GM04504 (cell line): ENCODE measurements around the gene DIAPH3.
"Not testable (repeated sequence)": the region's sequence is repeated elsewhere in the genome, so short reads cannot be mapped to it uniquely, and the experiment has no call there.

Experiments used
- DNase-seq: peaks from one replicate; pipeline ENCODE4 v3.0.0-alpha.2; 2012; ENCODE audit warnings: low read depth

DIAPH3 gene, protein sequence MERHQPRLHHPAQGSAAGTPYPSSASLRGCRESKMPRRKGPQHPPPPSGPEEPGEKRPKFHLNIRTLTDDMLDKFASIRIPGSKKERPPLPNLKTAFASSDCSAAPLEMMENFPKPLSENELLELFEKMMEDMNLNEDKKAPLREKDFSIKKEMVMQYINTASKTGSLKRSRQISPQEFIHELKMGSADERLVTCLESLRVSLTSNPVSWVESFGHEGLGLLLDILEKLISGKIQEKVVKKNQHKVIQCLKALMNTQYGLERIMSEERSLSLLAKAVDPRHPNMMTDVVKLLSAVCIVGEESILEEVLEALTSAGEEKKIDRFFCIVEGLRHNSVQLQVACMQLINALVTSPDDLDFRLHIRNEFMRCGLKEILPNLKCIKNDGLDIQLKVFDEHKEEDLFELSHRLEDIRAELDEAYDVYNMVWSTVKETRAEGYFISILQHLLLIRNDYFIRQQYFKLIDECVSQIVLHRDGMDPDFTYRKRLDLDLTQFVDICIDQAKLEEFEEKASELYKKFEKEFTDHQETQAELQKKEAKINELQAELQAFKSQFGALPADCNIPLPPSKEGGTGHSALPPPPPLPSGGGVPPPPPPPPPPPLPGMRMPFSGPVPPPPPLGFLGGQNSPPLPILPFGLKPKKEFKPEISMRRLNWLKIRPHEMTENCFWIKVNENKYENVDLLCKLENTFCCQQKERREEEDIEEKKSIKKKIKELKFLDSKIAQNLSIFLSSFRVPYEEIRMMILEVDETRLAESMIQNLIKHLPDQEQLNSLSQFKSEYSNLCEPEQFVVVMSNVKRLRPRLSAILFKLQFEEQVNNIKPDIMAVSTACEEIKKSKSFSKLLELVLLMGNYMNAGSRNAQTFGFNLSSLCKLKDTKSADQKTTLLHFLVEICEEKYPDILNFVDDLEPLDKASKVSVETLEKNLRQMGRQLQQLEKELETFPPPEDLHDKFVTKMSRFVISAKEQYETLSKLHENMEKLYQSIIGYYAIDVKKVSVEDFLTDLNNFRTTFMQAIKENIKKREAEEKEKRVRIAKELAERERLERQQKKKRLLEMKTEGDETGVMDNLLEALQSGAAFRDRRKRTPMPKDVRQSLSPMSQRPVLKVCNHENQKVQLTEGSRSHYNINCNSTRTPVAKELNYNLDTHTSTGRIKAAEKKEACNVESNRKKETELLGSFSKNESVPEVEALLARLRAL

GRCh38 chr13:60163478-60164233, at the start of gene DIAPH3:
Gene DIAPH3 (minus strand): TSS chr13:60163928. CDS start chr13:60163766, 162 bp downstream.
- DNase-seq, result peak; percentile 89

GRCh38 chr13:60213236-60213744, 49.6 kb upstream of the DIAPH3 start:
- DNase-seq, result no peak

DNA sequence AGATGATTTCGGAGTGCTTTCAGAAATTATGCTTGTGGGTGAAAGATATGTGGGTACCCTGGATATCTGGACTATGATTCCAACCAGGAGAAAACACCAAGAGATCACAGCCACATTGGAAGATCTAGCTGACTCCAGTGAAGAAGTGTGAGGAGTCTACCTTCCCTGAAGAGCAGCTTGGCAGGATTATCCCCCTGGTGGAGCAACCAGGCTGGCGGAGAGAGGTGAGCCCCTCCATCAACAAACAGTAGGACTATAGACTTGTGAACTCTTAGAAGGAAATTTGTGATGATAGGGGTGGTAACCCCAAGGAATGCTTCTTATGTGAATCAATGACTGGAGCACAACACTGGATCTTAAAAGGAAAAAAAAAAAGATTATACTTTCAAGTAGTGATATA, 47.8 kb upstream of the DIAPH3 start:
- no peak for DNase-seq

DNA sequence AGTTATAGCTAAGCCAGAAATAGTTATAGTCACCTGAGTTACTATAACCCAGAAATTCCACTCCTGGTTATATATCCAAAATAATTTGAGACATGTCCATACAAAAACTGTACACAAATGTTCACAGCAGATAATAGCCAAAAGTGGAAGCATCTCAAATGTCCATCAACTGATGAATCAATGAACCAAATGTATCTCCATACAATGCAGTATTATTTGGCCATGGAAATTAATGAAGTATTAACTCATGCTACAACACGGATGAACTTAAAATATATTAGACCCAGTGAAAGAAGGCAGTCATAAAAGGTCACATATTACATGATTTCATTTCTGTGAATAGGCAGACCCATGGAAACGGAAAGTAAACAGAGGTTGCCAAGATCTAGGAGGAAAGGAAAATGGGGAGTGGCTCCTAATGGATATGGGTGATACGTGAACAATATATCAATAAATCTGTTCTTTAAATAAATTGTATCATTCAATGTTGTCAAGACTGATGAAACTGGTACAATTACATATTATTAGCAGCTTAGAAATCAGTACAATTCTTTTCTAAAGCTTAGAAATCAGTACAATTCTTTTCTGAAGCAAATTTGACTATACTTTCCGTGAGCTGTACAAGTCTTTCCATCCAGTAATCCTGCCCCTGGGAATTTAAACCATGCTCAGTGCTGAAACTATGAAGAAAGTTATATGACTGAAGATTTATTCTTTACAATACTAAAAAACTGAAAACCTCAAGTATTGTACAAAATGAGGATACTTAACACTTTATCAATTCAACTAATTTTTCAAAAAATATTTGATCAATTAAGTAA, 47.0 kb upstream of the DIAPH3 start:
- DNase-seq, result no peak

DNA sequence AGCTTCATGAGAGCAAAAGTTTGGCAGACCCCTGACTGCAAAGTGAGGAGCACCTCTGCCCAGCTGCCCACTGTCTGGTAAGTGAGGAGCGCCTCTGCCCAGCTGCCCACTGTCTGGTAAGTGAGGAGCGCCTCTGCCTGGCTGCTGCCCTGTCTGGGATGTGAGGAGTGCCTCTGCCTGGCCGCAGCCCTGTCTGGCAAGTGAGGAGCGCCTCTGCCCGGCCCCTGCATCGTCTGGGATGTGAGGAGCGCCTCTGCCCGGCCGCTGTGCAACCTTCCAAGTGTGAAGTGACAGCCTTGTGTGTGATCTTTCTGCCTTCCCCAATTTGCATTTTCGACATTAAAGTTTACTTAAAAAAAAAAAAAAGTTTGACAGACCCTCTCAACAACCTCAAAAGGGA, 41.8 kb upstream of the DIAPH3 start:
- not testable (repeated sequence) for DNase-seq

DNA sequence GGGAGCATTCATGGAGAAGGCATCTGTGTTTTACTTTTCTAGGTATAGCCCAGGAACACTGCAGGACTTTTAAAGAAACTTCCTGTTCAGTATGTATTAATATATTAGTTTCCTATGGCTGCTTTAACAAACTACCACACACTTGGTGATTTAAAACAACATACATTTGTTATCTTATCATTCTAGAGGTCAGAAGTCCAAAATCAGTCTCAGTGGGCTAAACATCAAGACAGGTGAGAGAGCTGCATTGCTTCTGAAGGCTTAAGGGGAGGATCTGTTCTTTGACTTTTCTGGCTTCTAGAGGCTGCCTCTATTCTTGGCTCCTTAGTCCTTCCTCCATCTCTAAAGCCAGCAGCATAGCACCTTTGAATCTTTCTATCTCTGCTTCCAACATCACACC, 37.6 kb upstream of the DIAPH3 start:
- no peak for DNase-seq

GRCh38 chr13:60195893-60196292, 32.2 kb upstream of the DIAPH3 start:
- DNase-seq, result not testable (repeated sequence)

DNA sequence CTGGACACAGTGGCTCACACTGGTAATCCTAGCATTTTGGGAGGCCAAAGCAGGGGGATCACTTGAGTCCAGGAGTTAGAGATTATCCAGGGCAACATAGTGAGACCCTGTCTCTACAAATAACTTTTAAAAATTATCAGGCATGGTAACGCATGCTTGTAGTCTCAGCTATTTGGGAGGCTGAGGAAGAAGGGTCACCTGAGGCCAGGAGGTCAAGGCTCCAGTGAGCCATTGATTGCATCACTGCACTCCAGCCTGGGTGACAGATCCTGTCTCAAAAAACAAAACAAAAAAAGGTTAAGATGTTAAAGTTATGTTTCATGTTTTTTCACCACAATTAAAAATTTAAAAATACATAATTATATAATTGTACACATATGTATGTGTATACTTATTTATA, 19.2 kb upstream of the DIAPH3 start:
- DNase-seq, result no peak

DNA sequence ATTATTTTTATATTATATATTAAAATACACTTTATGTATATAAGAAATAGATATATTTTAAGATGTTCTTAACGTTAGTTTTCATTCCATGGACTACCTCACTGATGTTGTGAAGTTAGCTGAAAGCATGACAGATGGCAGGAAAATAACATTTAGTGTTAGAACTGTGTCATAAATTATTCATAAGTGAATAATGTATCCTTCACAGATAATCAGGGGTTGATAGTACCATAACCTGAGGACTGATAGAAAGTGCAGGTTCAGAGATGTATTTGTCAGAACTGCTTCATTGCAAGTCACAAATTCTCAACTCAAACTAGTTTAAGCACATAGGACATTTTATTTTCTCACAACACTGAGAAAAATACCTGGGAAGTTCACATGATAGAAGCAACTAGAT, 14.6 kb upstream of the DIAPH3 start:
- no peak for DNase-seq

DNA sequence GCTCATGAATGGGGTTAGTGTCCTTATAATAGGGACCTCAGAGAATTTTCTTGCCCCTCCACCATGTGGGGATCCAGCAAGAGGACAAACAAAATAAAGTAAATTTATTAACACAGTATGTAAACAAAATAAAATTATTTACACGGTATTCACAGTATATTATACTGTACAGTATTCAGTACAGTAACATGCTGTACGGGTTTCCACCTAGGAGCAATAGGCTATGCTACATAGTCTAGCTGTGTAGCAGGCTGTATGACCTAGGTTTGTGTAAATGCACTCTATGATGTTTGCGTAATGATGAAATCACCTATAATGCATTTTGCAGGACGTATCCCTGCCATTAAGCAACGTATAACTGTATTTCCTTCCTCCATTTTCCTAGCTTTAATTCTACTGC, 11.8 kb upstream of the DIAPH3 start:
- no peak for DNase-seq

GRCh38 chr13:60174113-60174512, 10.4 kb upstream of the DIAPH3 start:
- no peak for DNase-seq

DNA sequence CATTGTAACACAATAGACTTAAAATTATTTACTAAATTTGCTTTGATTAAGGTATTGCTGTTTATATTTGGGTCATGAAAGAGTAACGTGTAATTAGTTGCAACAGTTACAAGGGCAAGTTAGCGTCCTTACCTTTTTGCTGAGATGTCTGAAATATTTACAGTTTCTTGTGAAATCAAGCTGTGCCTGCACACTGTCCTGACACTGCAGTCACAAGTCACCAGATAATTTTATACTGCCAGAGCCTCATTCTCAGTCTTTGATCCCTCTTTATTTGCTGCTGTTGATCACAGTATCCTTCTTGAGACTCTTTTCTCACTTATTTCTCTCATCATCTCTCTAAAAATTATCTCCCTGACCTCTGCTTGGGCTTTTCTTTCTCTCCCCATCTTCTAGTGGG, 8.4 kb upstream of the DIAPH3 start:
- no peak for DNase-seq

DNA sequence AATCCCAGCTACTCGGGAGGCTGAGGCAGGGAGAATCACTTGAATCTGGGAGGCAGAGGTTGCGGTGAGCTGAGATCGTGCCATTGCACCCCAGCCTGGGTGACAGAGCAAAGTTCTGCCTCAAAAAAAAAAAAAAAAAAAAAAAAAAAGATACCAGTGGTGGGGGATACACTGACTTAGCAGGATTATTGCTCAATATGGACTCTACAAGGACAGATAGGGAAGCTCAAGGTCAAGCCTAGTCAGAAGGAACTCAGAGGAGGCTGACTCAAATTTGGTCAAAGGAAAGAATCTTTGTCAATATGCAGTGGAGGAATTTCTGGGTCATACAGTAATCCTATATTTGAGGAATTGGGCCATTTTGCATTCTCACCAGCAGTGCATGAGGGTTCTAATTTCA, 6.7 kb upstream of the DIAPH3 start:
- no peak for DNase-seq

GRCh38 chr13:60169239-60170031, 5.7 kb upstream of the DIAPH3 start:
- no peak for DNase-seq

- DNase-seq, result no peak
Measured at GRCh38 chr13:60167121-60167520, 3.4 kb upstream of the DIAPH3 start.

GRCh38 chr13:60165391-60166099, 1.8 kb upstream of the DIAPH3 start:
- no peak for DNase-seq

DNA sequence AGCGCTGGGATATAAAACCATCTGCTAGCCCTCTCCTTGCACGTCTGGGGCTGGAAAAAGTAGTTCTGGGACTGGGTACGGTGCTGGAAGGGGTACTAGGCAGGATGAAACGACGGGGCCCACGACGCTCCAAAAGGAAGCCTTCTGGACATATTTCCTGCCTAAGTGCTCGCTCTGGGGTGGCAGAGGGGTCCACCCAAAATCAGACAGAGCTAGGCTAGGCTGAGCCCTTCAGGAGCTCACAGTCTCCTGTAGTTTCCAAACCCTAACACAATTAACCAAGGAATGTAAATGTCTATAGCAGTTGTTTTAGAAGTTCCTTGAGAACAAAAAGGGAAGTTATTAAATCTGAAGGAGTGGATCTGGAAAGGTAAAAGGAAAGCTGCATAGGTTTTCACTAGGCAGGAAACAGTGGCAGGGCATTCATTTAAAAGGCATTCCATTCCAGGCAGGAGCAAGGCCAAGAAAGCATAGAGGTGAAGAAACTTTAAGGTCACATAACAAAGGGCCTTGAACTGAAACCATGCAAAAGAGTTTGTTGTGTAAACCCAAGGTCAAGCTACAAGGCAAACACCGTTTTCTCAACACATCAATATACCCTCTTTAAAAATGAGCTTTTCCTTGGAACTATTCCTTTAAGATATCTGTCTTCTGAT, 634 bp upstream of the DIAPH3 start:
- no peak for DNase-seq

- no peak for DNase-seq
Measured at GRCh38 chr13:60162096-60162495, 1.6 kb downstream of the DIAPH3 start.
